HTR-8/SVneo (cell line): Measurements from ENCODE around the gene SCN8A.

Experiments used
- DNase-seq: peaks from one replicate; pipeline ENCODE4 v3.0.0; 2011; ENCODE audit warnings: low spot score, mixed read lengths; ENCODE audit not compliant: insufficient read length
- FAIRE-seq: peaks from 2 replicates; lab custom pipeline; 2011; peaks lifted over from hg19 to GRCh38; lab: Jason Lieb, UNC

The SCN8A gene

GRCh38 chr12:51663390-51663789 lies 72.4 kb downstream of the SCN8A start:
- FAIRE-seq (no peak), DNase-seq (no peak)

DNA sequence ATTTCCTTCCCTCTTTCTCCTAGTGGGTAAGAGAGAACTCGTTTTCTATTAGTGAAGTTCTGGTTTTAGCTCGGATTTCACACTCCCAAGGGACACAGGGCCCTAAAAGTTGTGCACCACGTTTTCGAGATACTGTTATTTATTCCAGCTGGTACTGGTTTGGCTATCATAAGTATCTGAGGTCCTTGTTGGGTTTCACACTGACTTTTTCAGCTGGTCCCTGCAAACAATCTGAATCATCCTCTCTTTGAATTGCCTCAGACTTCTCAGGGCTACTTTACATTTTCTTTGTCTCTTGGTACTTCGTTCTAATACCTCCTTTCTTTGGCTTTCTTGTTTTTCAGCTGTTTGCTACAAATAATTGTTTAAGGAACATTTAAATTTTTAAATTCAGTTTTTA lies 75.7 kb downstream of the SCN8A start:
- no peak for FAIRE-seq
- DNase-seq, result no peak

GRCh38 chr12:51667269-51667668 lies 76.2 kb downstream of the SCN8A start:
- FAIRE-seq (no peak), DNase-seq (no peak)

DNA sequence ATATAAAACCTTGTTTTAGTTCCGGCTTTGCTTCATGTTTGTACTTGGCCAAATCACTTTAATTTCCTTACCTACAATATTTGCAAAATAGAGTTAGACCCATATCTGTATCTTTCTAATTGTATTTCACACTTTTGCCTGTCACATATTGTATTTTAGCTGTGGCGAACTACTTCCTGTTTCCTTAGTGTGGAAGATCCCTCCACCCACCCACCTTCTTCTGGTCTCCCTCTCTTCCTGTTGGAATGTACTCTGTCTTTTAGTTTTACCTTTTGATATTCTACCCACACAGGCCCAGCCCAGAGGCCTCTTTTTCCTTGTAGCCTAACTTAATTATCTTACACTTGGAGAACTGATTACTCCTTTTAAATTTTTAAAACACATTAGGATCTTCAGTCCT lies 78.2 kb downstream of the SCN8A start:
- FAIRE-seq (no peak), DNase-seq (no peak)

- no peak for DNase-seq
- no peak for FAIRE-seq
Observed at GRCh38 chr12:51669996-51670395, 79.0 kb downstream of the SCN8A start.

- DNase-seq (no peak), FAIRE-seq (no peak)
Observed at GRCh38 chr12:51672334-51672733, 81.3 kb downstream of the SCN8A start.

- no peak for DNase-seq
- FAIRE-seq, result no peak
Observed at GRCh38 chr12:51675071-51675803, 84.2 kb downstream of the SCN8A start.

DNA sequence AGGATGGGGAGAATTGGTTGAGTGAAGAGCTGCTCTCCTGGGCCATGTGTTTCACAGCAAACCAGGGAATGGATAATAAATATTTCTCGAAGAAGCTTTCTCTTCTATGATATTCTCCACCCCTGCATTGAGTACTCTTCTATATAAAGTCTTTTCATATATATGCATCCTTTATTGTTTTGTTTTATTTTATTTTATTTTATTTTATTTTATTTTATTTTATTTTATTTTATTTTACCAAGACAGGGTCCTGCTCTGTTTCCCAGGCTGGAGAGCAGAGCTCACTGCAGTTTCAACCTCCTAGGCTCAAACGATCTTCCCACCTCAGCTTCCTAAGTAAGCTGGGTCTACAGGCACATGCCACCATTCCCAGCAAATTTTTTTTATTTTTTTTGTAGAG lies 85.8 kb downstream of the SCN8A start:
- DNase-seq, result no peak
- FAIRE-seq, result no peak

- DNase-seq, result no peak
- no peak for FAIRE-seq
Observed at GRCh38 chr12:51677284-51677968, 86.4 kb downstream of the SCN8A start.

DNA sequence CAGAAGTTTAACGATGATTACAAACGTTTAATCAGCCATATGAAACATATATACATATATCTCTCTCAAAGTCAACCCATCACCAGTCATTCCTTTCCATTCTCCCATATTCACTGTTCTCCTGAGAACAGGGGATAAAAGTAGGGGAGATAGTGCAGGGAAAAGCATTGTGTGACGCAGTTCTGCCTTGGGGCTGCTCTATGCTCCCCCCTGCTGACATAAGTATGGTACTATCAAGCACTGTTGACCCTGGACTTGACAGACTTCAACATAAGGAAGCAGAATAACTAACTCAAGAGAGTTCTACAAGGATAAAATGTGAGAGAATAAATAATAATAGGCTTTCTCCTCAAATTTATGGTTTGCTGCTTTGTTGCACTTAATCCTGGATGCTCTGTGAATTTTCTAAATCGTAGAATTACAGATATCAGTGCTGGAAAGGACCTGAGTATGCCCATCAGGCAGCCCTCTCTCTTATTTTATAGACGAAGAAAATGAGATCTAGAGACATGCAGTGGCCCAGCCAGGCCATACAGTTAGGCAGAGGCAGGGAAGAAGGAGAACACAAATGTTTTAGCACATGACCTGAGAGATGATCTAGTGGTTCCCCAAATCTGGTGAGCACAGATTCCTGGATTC lies 87.2 kb downstream of the SCN8A start:
- peak; percentile 59 for DNase-seq
- no peak for FAIRE-seq

DNA sequence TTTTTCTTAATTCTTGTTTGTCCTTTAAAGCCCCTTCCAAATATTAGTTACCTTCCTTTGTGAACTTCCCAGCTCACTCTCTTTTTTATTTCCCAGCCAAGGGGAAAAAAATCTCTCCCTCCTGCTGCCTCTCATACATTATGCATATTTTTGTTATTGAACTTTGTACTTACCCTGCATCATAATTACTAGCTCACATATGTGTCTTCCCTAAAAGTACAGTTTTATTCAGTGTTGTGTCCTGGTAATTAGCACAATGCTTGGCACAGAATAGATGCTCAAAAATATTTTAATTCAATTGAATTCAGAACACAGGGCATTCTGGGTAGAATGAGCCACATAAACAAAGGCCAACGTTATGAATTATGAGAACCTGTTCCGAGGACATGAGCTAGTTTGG lies 91.9 kb downstream of the SCN8A start:
- no peak for DNase-seq
- no peak for FAIRE-seq

DNA sequence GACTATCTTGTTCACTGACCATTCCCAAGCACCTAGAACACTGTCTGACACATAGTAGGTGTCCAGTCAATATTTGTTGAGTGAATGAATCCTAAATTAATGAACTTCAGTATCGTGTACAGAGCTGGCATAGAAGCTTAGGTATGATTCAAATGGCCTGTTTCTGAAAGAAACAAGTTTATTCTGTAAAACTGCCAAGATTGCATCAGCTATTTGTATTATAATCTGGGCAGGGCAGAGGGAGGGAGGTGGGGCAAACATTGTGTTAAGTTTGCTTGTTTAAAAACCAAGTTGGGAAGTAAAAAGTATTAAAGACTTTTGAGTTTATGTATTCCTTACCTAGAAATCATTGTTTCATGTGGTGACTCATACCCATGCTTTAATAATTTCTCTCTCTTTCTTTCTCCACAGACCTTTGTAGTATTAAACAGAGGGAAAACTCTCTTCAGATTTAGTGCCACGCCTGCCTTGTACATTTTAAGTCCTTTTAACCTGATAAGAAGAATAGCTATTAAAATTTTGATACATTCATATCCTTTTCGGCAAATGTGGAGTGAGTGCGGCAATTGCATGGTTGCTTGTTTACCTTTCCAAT lies 92.8 kb downstream of the SCN8A start:
- FAIRE-seq (no peak), DNase-seq (no peak)

DNA sequence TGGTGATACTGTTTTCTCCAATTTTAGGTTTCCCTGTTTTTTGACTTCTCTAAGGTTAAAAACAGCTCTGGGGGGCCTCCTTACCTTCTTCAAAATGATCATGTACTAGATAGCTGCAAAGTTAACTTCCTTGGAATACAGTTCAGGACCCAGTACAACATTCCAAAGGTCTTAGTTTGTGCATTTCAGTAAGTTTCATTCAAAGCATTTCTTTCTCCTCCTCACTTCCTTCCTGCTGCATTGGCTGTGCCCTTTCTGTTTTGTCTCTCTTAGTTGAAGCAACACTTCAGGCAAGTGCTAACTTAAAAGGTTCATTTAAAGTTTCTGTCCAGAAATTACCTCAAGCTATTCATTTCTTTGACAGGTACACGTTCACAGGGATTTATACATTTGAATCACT lies 95.7 kb downstream of the SCN8A start:
- DNase-seq (no peak), FAIRE-seq (no peak)

DNA sequence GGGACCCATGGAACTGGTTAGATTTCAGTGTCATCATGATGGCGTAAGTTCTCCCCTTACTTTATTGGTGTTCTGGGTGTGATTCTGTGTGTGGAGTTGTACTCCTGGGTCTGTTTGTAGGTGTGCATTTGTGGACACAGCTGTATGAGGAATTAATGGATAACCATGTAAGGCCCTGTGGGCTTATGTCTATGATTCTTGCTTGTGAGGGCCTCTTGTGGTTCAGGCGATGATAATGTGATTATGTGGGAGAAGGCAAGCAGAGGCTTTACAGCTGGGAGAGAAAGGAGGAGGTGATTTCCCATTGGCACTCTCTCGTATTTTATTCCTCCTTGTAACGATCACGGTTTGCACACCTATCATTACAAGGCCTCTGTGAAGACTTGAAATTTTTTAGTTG lies 96.1 kb downstream of the SCN8A start:
- DNase-seq (no peak), FAIRE-seq (no peak)

DNA sequence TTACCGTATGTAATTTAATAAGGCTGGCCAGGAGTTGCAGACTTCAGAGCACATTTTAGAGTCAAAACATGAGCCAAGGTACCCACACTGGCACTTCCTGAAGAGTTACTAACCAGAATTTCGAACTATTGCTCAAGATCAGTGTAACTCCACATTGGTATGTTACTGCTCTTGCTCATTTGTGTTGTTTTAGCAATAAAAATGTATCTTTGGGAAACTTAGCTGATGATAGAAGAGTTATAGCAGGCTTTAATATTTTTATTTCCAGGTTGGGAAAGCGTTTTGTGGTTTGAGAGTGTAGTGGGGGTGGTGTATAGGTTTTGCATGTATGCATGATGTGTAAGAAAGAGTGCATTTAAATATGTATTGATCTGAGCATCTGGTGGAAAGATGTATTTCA lies 96.6 kb downstream of the SCN8A start:
- FAIRE-seq (no peak), DNase-seq (no peak)

- DNase-seq, result no peak
- FAIRE-seq, result no peak
Observed at GRCh38 chr12:51689983-51690382, 99.0 kb downstream of the SCN8A start.

DNA sequence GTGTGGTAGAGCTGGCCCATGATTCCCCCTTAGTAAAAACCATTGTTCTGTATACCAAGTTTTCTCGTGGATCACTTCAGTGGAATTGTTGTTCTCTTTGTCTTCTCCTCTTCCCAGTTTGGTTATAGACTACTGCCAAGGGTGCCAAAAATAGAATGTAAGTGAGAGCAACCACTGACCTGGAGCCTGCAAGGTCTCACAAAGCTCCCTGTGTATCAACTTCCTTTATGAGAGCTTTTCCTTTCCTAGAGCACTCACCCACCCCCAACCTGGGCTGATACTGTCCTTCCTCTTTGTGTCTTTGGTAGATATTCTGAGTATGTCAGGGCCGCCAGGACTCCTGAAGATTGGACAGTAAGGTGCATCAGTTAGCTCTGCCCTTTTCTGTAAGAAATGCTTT lies 101.0 kb downstream of the SCN8A start:
- no peak for FAIRE-seq
- no peak for DNase-seq

- DNase-seq (no peak), FAIRE-seq (no peak)
Observed at GRCh38 chr12:51693569-51693968, 102.5 kb downstream of the SCN8A start.

DNA sequence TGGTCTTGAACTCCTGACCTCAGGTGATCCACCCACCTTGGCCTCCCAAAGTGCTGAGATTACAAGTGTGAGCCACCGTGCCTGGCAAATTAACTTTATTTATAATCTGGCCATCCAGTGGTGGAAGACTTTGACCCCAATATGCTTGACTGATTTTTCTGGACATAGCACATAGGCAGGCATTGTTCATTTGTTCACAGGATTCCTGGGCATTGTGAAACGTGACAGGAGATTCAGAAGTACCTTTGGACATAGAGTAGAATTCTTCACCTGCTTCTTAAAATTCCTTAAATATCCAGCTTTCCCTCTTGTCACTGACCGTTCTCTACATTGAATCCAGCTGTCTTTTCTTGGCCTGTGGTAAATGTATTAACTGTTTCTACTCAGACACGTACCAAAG lies 103.1 kb downstream of the SCN8A start:
- DNase-seq (no peak), FAIRE-seq (no peak)

DNA sequence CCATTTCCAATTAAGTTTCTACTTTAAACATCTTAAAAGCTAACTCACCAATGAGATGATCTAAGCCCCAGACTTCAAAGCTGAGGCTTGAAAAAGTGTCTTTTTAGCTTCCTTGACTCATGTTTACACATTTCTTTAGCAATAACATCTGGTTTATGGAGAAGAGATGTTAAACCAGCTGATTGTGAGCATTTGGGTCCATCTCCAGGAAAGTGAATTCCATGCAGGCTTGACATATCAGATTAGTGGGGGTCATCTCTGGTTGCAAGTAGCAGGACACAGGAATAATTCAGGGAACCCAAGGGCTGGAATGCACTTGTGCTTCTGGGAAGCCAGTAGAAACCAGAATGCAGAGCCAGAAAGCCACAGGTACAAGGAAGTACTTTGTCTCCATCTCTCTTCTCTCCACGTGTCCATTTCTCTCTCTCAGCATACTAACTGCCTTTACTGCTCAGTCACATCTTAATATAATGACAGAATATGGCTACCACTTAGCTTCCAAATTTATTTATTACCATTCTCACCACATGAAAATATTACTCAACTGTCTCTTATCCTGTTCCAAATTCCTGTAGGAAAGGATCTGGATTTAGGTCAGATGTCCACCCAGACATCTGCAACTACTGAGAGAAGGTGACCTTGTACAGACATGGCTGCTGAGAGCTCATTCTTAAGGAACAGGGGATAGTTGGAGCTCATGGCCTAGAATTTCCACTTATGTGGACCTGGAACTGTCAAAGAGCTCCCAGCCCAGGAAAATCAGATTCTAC lies 104.4 kb downstream of the SCN8A start:
- FAIRE-seq (no peak), DNase-seq (no peak)
